Measurements from ENCODE around the gene EPB41L4A.
"Not testable (repeated sequence)": the region's sequence is repeated elsewhere in the genome, so short reads cannot be mapped to it uniquely, and the experiment has no call there.

EPB41L4A gene

DNA sequence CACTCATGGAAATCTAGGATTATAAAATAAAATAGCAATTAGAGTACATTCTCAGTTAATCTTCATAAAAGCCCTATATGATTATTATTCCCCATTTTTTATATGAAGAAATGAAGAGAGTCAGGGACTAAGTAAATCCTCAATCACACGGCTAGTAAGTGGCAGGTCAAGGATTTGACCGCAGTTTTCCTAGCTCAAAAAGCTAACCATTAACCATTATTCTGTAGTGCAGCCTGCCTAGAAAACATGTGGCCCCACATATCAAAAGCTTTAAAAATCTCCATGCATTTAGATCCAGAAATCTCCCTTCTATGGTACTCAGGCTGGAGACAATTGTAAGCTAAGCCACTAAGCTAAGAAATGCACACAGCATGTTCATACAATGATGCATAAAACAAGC is 21.4 kb downstream of the EPB41L4A start:
- no peak for DNase-seq (ENCODE audit: low read depth)

DNA sequence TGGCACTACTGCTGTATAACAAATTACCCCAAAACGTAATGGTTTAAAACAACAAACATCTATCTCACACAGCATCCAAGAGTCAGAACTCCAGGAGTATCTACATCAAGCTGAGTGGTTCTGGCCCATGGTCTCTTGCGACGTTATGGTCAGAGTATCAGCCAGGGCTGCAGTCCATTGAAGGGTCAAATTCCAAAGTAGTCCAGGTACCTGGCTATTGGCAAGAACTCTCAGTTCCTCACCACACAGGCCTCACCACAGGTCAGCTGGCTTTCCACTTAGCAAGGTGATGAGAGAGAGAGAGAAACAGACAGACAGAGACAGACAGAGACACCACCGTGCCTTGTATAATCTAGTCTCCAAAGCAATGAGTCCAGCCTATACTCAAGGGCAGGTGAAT is 22.6 kb downstream of the EPB41L4A start:
- no peak for DNase-seq (ENCODE audit: low read depth)

DNA sequence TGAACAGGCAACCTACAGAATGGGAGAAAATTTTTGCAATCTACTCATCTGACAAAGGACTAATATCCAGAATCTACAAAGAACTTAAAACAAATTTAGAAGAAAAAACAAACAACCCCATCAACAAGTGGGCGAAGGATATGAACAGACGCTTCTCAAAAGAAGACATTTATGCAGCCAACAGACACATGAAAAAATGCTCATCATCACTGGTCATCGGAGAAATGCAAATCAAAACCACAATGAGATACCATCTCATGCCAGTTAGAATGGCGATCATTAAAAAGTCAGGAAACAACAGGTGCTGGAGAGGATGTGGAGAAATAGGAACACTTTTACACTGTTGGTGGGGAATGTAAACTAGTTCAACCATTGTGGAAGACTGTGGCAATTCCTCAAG is 23.8 kb downstream of the EPB41L4A start:
- not testable (repeated sequence) for DNase-seq (ENCODE audit: low read depth)

DNA sequence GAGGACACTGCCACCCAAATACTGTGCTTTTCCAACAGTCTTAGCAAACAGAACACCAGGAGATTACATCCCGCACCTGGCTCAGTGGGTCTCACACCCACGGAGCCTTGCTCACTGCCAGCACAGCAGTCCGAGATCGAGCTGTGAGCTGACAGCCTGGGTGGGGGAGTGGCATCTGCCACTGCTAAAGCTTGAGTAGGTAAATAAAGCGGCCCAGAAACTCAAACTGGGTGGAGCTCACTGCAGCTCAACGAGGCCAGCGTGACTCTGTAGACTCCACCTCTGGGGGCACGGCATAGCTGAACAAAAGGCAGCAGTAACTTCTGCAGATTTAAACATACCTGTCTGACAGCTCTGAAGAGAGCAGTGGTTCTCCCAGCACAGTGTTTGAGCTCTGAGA is 28.8 kb downstream of the EPB41L4A start:
- no peak for DNase-seq (ENCODE audit: low read depth)

DNA sequence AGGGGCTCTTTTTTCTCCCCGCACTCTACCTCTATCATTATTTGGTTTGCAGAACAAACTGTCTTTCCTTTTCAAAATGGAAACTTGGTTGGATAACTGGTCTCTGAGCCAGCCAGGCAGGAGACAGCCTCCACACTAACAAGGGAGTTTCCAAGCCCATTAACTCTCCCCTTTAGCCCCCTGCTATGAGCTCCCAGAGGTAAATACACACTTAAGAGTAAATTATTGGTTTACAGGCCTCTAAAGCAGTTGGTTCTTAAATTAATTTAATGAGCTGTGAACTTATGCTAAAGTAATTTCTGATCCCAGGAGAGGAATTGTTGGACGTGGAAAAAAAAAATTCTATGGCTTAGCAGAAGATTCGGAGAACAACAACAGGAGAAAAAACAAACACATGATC is 30.3 kb downstream of the EPB41L4A start:
- no peak for DNase-seq (ENCODE audit: low read depth)

DNA sequence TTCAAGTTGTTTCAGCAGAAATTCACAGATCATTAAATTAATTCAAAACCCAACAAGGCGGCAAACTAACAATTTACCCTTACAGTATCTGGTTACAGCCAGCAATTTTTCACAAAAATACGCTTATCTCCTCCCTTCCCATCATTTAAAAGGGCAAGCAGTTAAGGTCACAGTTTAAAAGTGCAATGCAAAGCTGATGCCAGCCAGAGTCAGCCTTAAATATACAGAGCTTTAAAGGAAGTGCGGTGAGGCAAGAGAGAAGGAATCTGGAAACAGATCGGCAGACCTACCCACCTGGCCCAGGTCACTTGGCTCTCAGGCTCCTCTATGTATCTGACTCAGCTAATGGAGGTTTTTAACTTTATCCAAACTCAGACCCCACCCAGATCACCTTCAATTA is 31.0 kb downstream of the EPB41L4A start:
- no peak for DNase-seq (ENCODE audit: low read depth)

DNA sequence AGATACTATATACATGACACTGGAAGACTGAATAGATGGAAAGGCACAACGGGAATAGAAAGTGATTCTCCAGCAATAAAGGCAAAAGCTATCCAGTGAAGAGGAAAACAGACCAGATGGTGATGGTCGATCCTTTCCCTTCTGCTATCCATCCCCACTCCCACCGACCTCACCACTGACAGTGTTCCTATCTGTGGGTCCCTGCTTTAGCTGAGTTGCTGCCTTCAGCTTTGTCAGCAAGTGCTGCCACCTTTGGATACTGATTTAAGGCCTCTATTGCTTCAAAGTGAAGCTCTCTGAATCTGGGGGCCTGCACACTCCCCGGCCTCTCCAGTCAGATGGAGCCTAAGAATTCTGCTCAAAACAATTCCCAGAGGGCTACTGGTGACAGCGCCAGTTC is 32.3 kb downstream of the EPB41L4A start:
- DNase-seq (ENCODE audit: low read depth), result no peak

DNA sequence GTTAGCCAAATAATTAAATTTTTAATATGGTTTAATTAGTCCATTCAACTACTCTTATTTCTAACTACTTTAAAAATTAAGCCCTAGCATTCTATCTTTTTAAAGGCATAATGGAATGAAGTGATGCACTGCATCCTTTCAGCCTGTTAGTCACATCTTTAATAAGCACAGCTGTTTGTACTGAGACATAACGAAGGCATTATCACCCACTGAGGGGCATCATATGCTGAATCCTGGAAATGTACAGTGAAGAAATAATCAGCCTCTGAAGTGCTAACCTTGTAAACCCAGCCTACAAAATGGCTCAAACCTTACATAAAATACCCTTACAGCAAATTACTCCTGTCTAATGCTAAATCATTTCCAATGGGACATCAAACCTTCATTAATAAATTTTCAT is 33.1 kb downstream of the EPB41L4A start:
- no peak for DNase-seq (ENCODE audit: low read depth)

DNA sequence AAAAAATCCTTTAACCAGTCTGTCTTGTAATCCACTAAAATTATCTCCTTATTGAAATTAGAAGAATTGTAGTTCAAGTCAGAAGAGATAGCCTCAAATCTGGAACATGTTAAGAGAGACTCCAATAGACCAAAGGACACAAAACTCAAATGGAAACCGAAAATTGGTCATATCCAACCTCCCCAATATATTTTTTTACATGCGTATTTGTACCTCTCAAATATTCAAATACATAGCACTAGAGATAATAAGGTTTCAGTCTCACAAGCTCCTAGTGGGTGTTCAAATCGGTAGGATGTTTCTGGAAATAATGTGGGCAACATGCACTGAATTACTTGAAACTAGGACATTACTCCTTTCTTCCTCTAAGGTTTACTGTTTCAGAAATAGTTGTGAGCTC is 33.5 kb downstream of the EPB41L4A start:
- no peak for DNase-seq (ENCODE audit: low read depth)

DNA sequence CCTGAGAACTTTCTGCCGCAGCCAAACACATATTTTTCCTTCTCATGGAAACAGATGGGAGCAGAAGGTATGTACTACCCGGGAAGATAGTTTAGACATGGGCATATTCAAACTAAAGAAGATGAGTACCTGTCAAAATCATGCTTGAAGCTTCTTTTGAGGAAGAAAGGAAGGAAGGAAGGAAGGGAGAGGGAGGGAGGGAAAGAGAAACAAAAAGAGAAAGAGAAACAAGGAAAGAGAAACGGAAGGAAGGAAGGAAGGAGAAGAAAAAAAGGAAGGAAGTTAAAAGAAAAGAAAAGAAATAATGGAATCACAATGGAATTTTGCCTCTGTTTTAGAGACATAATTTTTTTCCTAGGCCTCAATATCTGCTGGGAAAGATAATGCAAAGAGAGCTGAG is 34.6 kb downstream of the EPB41L4A start:
- no peak for DNase-seq (ENCODE audit: low read depth)

DNA sequence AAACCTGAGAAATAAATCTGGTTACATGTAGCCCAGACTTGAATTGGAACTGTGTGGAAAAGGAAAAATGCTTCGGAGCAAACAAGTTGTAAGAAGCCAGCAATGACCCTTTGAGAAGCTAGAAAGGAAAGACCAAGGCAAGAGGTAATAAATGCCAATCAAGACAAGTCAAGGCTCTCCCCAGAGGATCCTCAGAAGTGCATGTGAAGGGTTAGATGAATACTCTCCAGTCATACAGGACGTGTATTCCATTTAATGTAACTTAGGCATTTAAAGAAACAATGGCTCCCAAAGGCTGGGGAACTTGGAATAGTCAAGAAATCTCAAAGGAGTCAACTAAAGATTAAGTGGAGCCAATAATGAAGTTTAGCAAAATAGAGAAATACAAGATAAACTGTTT is 36.2 kb downstream of the EPB41L4A start:
- no peak for DNase-seq (ENCODE audit: low read depth)

DNA sequence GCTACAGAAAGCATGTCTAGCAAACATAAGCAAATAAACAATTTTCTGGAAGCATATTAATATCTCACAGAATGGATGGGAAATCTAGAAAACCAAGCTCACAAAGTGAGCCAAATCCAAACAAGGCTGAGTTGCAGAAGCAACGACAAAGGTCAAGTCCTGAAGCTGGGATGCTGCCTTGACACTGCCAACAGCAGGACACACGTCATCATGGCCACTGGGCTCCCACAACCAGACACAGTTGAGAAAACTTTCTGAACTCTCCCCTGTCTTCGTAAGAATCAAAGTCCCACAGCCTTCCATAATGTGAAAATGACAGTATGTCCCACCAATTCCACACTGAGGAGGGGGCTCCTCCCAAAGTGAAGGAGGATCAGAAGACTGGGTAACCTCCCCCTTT is 37.6 kb downstream of the EPB41L4A start:
- no peak for DNase-seq (ENCODE audit: low read depth)

DNA sequence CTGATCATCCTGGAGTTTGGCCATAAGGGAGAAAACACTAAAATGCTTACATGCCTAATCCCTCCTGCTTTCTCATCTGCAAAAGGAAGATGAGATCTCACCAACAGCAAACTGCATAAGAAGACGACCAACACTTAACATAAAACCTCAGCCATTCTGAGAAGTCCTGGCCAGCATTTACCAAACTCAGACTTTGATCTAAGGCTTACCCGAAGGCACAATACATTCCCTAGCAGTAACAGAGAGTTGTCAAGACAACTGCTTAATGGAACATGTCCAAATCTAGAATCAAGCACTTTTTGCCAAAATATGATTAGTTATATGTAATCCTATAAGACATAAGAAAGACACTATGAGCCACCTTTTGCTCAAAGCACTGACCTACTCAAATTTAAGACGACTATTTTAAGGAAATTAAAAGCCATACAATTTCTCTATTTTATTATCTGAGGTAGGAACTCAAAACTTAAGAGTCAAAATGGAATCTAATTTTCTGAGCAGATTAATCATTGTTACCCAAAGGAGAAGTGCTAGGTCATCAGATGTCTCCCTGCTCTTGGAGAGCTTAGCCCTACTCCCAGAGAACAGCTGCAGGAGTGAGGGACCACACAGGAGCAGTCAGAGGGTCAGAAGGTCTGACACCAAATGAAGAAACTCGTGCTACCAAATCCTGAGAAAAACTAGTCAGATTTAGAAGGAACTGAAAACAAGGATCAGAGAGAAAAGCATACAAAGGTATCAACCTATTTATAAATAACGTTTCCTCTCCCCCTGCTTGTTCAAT is 39.3 kb downstream of the EPB41L4A start:
- DNase-seq (ENCODE audit: low read depth), result no peak

DNA sequence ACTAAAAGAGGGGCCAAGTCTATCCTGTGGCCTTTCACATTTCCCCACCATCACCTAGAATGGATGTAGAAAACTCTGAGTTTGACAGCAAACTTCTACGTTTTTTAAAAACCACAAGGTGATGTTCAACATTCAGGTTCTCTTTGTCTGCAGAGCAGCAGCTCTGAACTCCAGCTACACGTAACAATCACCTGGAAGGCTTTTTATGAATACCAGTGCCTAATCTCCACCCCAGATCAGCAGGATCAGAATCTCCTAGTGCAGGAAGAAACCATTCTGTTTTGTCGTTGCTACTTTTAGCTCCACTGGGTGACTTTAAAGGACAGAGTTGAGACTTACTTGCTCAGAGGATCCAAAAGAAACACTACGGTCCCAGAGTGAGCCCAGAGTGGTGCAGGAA is 44.3 kb downstream of the EPB41L4A start:
- no peak for DNase-seq (ENCODE audit: low read depth)

DNA sequence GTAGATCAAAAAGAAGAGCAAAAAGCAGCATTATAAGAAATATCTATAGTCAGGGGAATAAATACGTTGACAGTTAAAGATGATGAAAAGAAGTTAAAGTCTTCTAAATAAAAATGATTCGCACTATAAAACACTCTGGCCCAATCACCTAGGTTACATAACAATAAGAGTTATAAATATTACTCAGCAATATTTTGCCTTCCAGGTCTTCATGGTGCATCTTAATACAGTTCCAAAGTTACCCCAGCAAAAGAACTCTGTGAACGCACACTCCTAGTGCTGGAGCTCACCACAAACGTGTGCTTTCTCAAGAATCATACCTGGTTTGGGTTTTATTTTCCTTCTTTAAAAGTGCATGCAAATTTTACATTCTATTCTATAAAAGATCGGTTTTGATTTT is 44.7 kb downstream of the EPB41L4A start:
- DNase-seq (ENCODE audit: low read depth), result no peak

DNA sequence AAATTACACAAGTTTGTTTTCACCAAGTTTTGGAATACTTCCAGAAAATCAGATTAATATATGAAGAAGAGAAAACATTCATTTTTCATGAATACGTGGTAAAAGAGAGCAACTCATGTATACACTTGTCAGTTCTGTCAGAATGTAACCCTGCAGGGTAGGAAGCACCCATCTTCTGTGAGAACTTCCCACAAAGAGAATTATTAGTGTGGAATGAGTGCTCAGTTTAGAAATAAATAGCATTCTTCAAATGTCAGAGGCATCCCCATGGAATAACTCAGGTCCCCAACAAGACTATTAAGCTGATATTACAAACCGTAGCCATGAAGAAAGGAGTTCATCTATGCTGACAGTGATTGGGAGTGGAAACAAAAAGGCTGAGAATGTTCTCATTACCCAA is 45.2 kb downstream of the EPB41L4A start:
- DNase-seq (ENCODE audit: low read depth), result no peak

DNA sequence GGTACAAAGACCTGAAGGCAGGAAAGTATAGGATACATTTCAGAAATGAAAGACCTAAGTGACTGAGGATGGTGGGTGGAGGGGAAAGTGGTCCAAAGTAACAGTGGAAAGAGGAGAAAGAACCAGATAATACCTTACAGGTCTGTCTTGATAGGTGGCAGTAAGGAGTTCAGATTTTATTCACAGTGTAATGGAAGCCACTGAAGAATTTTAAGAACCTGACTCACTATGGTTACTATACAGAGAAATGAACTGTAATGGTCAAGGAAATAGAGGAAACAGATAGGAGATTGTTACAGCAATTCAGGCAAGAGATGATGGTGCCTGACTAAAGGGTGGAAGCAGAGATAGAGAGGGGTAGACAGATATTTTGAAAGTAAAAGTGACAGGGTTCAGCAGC is 46.5 kb downstream of the EPB41L4A start:
- no peak for DNase-seq (ENCODE audit: low read depth)

DNA sequence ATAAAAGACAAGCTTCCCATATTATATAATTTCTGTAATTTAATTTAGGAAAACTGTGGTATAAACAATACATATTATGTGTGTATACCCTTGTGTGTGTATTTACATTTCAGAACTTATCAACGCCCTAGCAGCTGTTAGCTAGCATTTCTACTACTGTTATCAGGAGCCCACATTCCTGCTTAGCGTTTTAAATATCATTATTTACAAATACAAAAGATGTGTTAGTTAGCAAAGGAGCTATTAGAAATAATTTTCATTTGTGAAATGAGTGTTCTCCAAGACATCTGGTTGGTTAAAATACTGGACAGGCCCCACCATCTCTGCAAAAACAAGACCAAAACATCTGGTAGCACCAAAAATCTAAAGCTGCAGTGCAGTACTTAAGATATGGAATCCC is 48.0 kb downstream of the EPB41L4A start:
- DNase-seq (ENCODE audit: low read depth), result no peak

DNA sequence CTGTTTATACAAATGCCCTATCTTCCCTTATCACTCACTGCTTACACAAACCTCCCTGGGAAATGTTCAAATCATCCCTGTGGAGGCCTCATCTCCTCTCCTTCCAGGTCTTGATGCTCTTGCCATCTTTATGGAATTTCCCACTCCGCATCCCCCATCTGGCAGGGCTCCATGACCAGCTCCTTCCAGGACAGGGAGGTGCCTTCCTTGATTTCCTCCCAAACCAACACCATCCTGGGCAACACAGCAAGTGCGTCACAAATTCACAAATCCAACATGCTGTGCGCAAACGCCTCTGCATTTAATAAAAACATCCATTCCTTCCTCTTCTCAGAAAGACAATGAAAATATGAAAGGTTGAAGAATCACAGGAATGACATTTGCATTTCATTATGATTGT is 51.7 kb downstream of the EPB41L4A start:
- DNase-seq (ENCODE audit: low read depth), result no peak

DNA sequence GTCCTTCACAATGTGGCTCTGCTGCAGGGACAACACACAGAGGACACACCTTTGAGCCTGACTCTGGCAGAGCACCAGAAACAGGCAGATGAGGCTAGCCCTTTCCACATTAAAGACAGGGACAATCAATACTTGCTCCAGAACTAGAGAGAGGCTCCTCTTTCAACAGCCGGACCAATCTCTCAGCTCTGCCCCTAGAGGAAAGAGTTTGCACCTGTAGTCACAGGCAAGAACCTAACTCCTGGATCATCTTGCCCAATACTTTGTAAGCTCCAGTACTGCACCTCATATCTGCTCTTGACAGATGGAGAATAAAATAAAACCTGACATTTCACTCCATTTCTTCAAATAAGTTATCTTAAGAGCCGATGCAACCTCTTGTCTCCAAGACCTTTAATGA is 52.1 kb downstream of the EPB41L4A start:
- DNase-seq (ENCODE audit: low read depth), result no peak

DNA sequence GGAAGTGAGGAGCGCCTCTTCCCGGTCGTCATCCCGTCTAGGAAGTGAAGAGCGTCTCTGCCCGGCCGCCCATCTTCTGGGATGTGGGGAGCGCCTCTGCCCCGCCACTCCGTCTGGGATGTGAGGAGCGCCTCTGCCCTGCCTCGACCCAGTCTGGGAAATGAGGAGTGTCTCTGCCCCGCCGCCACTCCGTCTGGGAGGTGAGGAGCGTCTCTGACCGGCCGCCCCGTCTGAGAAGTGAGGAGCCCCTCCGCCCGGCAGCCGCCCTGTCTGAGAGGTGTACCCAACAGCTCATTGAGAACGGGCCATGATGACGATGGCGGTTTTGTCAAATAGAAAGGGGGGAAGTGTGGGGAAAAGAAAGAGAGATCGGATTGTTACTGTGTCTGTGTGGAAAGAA is 58.3 kb downstream of the EPB41L4A start:
- not testable (repeated sequence) for DNase-seq (ENCODE audit: low read depth)

DNA sequence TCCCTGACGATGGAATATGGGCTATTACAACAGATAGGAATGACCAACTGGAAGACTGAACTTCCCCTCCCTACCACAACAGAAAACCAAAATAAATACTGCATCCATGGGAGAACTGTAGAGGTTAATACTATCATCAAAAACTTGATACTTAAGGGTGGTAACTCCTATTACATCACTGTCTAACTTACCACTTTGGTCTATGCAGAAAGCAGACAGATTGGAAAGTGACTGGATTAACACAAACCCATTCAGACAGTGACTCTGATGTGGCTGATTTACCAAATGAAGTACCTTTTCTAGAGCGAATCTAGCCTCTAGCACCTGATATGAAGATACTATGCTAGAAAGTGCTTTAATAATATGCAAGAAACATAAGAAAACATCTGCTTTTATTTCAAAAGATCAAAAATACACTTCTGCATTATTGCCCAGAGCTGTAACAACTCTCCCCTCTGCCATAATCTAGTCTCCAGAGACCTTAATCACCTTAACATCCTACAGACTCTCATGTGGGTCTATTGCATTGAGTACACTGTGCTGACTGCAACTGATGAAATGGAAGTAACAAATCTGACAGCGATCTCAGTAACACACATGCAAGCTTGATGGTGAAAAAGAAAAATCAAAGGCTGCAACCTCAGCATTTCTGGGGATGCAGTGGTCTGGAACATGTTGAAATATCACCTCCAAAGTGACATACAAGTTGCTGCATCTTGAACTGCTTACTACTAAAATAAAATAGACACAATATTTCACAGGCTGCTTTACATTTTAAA is 62.7 kb downstream of the EPB41L4A start:
- DNase-seq (ENCODE audit: low read depth), result no peak

DNA sequence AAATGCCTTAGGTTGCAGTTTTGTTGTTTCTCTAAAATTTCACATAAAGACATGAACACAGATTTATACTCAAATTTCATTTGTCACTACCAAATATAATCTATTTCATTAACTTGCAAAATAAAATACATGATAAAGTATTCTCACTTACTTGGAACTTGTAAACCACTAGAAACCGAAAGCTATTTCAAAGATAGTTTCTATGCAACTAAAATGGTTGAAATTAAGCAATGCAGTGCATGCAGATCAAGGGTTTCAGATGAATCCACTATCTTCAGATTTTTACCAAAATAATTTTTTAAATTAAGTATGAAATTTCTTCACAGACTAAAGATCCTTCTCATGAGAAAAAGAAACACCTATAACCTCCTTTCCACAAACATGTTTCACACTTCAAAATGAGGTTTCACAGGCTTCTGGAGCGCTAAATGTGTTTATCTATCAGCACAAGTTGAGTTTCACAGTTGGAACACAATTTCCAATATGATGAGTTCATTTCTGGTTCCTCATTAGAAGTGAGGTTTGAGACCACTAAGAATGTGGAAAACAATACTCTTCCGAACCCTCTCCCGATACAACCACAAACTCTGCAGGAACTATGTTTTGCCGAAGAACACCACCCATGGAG is 63.9 kb downstream of the EPB41L4A start:
- no peak for DNase-seq (ENCODE audit: low read depth)
